HG03521 (cell line): Measurements from ENCODE around the gene SSC5D.

Experiments used
- ATAC-seq: cut with Tn5 transposase; IDR thresholded peaks from one replicate; pipeline ENCODE4 v1.9.1; 2021; ENCODE audit warnings: mild to moderate bottlenecking, moderate library complexity; ENCODE audit not compliant: unreplicated experiment

Gene SSC5D

DNA sequence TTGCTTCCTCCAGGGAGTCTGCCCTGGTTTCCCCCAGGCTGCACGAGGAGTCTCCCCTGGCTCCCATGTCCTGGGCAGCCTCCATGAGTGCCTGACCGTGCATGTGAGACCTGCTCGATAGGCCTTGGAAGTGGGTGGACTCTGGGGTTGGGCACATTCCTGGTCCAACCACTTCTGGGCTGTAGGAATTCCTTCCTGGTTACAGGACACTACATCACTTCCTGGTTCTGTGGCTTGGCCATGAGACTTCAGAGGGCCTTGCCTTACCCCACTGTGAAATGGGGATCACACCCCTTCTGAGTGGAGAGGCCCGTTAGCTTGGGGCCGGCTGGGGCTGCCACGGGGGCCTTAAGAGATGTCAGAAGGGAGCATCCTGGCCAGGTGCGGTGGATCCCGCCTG, 15.8 kb upstream of the SSC5D start:
- ATAC-seq, result no peak

DNA sequence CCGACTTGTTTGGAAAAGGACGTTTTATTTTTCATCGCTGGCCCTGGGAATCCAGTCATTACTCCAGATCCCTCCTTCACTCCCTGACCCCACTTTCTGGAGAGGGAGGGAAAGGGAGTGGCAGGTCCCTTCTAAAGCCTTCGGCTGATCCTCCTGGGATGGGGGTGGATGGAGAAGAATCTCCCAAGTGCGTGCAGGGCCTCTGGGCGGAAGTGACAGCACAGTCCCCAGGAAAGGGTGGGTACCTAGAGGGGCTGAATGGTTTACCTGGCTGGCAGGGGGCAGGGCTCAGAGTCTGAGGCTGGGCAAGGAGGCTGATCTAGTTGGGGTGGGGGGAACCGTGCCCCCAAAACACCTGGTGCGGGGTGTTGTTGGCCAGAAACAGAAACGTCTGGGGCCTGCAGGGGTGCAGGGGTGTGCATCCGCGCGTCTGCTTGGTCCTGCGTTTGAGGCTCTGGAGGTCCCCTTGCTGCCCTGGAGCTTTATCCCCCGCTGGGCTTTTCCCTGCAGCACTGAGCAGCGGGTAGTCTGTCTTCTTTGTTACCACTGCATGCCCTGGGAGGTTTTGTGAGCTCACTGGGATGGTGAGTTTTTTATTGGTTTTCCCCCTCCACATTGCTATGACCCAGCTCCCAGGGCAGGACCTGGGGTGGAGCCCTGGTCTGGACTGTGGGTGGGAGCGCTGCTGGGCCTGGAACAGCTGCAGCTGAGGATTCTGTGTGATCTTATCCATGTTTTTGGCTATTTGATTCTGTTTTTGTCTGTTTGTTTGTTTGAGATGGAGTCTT, 14.8 kb upstream of the SSC5D start:
- ATAC-seq, result no peak

DNA sequence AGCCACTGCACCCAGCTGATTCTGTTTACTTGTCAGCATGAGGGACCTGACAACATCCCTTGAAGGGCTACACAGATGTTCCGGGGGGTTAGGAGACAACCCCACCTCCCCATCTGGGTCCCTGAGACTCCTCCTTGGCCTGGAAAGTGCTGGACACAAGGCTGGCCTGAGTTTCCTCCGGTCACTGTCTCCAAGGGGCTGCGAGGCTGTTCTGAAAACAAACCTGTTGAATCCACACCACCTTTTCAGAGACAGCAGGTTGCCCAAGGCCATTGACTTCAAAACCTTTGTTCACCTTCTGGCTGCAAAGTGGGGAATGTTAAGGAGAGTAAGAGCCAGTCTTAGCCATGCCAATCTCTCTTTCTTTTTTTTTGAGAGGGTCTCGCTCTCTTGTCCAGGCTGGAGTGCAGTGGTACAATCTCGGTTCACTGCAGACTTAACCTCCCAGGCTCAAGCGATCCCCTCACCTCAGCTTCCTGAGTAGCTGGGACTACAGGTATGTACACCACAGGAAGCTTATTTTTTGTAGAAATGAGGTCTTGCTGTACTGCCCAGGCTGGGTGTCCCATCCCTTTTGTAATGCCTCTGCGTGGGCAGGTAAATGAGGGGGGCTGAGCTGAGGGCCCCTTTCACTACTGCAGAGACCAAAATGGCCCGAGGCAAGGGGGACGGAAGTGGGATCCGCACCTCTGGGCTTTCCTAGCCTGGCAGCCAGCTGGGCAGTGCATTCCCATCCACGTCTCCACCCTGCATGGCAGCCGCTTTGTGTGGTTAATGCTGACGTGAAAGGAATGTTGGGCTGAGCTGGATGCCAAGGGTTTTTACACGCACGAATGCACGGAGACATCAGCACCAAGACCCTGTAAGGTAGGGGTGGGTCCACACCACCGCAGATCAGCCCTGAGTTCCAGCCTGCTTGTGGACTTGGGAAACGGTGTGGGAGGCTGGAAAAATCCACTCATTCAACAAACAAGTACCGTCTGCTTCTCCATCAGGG, 13.7 kb upstream of the SSC5D start:
- no peak for ATAC-seq

DNA sequence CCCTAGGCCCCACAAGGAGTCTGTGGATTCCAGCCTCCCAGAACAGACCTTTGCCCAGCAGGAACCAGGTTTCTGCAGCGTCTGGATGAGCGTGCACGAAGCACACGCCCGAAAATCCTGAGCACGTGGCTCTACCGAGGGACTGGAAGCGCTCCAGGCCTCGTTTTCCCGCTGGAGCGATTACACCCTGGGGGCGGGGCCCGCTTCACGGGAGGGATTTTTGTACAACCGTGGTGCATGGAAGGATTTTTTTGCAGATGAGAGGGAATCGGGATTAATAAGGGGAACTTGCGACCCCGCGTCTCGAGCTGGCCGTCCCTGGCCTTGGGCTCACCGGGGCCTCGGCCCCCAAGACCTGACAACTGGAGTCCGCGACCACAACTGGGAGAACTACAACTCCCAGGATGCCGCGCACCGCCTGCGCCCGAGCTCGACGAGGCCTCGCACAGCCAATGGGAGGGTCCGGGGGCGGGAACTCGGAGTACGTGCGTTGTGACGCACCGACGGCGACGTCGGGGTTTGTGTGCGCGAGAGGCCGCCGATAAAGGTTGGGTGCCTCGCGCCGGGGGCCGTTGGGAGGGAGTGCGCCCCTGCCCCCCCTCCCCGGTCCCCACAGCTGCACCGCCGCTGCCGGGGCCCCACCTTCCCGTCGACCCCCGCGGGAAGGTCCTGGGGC, 12.0 kb upstream of the SSC5D start, which contains the start of gene ZNF628:
Gene ZNF628 (plus strand): TSS at position 518 of the 676 bp plus-strand sequence. CDS start 3,294 bp downstream, outside the sequence.
- peak; percentile 95 for ATAC-seq

DNA sequence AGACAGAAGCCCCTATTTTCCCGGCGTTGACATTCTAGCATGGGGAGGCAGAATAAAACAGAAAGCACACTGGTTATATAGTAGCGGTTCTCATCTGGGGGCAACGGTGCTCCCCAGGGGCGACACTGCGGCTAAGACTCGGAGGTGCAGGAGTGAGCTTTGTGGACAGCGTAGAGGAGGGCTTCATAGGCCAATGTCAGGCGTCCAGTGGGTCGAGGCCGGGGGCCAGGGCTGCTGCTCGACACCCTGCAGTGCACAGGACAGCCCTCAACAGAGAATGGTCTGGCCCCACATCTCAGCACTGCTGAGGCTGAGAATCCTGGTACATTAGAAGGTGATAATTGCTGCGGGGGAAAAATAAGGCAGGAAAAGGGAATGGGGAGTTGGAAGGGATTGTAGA, 10.3 kb upstream of the SSC5D start:
- ATAC-seq, result no peak

DNA sequence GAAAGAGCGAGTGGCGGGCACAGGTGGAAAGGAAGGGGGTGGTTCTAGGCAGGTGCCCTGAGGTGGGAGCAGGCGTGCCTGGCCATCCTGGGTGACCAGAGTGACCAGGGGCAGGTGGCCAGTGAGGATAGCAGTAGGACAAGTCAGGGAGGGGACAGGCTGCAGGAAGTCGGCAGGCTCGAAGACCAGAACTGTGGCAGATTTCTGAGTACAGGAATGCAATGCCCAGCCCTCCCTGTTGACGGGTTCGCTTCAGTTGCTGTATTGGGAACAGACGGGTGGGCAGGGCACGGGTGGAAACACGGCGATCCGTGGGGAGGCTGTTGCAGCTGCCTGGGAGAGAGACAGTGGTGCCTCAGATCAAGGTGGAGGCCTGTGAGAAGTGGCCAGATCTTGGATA, 9.9 kb upstream of the SSC5D start:
- no peak for ATAC-seq

DNA sequence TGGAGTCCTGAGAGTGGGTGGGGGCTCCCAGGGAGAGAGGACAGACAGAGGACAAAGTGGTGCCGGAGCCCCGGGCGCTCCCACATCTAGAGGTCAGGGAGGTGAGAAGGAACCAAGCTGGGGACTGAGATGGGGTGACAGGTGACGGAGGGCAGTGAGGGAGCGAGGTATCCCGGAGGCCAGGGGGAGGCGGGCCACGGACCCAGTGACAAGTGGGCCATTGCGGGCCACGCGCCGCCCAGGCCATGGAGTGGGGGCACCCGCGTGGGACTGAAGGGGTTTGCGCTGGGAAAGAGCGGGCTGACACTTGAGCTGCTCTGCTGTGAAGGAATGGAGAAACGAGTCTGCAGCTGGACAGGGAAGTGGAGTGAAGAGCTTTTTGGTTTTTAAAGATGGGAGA, 9.2 kb upstream of the SSC5D start:
- no peak for ATAC-seq

DNA sequence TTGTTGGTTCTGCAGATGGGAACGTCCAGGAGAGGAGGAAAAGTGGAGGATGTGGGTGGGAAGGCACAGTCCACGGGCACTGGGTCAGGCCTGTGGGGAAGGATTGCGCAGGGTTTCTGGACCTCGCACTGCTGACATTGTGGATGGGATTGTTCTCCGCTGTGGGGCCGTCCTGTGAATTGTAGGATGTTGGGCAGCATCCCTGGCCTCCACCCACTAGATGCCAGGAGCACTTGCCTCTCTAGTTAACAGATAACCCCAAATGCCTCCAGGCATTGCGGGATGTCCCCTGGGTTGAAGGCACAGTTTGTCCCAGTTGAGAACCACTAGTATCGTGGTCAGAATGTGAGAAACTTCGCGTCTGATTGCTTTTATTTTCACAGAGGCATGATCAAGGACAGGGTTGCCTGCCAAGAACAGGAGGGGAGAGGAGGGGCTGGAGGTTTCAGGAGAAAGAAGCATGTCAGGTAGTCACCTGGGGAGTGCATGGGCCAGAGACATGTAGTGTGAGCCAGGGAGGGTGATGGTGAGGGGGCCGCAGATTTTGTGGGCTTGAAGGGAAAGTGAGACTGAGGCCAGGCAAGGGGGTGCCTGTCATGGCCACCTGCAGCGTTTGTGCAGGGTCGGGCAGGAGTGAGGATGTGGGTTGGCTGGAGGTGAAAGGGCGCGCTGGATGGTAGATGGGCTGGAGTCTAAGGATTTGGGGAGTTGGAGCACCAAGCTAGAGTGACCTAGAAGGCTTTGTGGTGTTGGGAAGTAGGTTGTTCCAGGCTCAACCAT, 8.6 kb upstream of the SSC5D start:
- no peak for ATAC-seq

DNA sequence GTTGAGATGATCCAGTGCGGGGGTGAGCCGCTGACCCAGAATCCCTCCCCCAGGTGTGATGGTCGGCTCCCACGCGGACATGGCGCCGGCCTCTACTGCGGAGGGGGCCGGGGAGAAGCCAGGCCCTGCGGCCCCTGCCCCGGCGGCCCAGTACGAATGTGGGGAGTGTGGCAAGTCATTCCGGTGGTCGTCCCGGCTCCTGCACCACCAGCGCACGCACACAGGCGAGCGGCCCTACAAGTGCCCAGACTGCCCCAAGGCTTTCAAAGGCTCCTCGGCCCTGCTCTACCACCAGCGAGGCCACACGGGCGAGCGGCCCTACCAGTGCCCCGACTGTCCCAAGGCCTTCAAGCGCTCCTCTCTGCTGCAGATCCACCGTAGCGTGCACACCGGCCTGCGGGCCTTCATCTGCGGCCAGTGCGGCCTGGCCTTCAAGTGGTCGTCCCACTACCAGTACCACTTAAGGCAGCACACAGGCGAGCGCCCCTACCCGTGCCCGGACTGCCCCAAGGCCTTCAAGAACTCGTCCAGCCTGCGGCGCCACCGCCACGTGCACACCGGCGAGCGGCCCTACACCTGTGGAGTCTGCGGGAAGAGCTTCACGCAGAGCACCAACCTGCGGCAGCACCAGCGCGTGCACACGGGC, 7.0 kb upstream of the SSC5D start:
- no peak for ATAC-seq

DNA sequence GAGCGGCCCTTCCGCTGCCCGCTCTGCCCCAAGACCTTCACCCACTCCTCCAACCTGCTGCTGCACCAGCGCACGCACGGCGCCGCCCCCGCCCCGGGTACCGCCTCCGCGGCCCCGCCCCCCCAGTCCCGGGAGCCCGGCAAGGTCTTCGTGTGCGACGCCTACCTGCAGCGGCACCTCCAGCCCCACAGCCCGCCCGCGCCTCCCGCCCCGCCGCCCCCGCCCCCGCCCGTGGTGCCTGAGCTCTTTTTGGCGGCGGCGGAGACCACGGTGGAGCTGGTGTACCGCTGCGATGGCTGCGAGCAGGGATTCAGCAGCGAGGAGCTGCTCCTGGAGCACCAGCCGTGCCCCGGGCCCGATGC, 6.5 kb upstream of the SSC5D start:
- ATAC-seq, result no peak

DNA sequence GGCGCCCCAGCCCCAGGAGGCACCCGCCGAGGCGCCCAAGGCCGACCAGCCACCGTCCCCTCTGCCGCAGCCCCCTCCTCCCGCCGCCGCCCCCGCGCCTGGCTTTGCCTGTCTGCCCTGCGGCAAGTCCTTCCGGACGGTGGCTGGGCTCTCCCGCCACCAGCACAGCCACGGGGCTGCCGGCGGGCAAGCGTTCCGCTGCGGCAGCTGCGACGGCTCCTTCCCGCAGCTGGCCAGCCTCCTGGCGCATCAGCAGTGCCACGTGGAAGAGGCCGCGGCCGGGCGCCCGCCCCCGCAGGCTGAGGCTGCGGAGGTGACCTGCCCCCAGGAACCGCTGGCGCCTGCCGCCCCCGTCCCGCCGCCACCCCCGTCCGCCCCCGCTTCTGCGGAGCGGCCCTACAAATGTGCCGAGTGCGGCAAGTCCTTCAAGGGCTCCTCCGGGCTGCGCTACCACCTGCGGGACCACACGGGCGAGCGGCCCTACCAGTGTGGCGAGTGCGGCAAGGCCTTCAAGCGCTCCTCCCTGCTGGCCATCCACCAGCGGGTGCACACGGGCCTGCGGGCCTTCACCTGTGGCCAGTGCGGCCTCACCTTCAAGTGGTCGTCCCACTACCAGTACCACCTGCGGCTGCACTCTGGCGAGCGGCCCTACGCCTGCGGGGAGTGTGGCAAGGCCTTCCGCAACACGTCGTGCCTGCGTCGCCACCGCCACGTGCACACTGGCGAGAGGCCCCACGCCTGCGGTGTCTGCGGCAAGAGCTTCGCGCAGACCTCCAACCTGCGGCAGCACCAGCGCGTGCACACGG, 5.9 kb upstream of the SSC5D start:
- no peak for ATAC-seq

DNA sequence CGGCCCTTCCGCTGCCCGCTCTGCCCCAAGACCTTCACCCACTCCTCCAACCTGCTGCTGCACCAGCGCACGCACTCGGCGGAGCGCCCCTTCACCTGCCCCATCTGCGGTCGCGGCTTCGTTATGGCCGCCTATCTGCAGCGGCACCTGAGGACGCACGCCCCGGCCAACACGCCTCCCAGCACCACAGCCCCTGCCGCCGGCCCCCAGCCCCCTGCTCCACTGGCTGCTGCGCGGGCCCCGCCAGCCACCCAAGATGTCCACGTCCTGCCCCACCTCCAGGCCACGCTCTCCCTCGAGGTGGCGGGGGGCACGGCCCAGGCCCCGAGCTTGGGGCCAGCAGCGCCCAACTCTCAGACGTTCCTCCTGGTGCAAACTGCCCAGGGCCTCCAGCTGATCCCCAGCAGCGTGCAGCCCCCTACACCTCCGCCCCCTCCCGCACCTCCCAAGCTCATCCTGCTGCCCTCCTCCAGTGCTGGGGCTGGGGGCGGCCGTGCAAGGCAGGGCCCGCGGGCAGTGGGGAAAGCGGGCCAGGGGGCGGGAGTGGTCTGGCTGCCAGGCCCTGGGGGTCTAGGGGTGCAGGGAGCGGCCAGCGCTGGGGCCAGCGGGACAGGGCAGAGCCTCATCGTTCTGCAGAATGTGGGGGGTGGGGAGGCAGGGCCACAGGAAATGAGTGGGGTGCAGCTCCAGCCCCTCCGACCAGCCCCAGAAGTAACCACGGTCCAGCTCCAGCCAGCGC, 5.1 kb upstream of the SSC5D start:
- no peak for ATAC-seq

DNA sequence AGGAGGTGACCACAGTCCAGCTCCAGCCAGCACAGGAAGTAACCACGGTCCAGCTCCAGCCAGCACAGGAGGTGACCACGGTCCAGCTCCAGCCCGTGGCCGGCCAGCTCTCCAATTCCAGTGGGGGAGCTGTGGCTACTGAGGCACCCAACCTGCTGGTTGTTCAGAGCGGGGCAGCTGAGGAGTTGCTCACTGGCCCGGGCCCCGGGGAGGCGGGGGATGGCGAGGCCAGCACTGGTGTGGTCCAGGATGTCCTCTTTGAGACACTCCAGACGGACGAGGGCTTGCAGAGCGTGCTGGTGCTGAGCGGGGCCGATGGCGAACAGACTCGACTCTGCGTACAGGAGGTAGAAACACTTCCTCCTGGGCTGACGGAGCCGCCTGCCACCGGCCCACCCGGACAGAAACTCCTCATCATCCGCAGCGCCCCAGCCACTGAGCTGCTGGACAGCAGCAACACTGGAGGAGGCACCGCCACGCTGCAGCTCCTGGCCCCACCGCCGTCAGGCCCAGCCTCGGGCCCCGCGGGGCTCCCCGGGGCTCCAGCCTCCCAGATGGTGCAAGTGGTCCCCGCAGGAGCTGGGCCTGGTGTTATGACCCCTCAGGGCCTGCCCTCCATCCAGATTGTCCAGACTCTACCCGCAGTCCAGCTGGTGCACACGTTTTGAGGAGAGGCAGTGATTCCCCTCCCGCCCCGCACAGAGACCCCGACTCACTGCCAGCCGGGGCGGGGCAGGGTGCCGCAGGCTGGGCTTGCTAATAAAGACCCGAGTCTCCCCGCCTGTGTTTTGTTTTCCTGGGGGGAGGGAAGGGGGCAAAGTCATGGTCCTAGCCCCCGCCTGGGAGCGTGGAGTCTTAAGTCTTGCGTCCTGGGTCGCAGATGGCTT, 4.3 kb upstream of the SSC5D start:
- ATAC-seq, result no peak

DNA sequence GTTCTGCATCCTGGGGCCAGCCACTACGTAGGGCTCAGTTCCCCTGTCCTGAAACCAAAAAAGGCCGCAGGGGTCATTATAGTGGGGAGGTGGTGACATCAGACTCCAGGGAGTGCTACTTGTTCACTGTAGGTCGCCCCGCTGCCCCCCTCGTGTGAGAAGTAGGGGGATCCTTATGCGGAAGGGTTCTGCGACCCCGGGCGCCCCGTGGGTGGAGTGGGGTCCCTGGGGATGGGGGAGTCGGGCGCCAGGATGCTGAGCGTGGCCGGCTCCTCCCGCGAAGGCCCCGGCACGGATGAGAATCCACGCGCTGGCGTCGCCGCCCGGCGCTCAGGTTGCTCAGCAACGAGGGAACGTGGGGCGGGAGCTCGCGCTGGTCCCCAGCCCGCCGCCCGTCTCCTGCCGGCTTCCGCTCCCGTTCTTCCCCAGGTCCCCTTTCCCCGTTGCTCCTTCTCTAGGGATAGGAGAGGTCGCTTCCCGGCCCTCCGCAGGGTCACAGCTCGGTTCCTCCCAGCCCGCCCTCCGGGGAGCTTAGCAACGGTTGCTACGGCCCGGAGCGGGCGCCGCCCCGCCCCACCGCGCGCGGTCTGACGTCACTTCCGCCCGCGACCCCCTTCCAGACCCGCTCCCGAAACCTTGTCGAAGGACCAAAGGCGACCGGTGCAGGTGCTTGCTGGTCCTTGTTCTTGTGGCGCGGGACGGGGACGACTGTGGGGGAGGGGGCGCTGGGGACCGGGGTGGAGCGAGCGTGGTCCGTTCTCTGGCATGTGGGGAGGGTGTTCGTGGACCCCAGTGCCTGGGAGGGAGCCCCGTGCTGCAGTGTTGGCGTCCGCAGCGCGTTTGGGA, 3.4 kb upstream of the SSC5D start, which contains the start of gene NAT14:
Gene NAT14 (plus strand): TSS at position 596 of the 846 bp plus-strand sequence. CDS start 521 bp downstream, outside the sequence.
- peak; percentile 49 for ATAC-seq

DNA sequence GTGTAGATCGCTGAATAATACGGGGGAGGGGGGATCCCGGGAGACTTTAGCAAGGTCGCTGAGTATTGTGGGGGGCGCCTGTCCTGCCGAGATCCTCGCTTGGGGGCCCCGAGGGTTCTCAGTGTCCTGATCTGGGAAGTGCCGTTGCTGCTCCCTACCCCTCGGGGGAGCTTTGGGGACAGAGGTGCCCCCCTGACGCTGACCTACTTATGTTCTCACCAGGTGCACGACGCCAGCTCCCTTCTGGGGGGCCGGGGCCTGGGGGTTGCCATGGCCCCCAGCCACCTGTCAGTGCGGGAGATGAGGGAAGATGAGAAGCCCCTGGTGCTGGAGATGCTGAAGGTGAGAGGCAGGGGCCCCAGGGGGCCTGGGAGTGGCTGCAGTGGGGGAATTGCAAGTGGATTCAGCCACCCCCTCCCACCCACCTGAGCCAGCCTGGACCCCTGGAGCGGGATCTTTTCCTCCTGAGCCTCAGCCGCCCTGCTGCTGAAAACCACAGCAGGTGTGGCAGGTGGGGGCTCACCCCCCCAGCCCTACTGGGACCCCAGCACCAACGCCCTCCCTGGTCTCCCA, 2.7 kb upstream of the SSC5D start:
- no peak for ATAC-seq
